ENCODE measurements around the gene PAIP2B.

DNA sequence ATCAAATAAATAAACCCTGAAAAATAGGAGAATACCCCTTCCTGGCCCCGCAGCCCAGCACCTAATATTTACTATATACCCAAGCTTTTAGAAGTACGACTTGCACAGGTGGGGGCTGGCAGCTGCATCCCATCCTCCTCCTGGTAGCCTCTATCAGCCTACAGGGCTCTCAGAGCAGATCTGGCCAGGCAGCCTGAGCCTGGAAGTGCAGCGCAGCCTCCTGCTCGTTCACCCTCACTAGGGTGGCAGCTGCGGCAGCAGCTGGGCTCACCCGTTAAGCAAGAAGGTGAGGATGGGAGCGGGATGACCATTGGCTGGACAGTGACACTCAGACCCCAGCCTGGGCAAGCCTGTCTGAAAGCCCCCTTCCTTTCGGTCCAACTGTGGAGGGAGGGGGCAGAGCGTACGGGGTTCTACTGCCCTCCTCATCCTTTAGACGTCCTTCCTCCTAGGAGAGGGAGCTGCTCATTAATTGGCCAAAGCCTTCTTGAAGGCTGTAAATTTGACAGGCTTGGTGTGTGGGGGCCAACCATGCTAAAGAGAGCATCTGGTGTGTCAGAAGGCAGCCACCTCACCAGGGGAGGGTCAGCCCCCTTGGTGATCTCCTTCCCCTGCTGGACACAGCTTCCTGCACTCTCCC is 73.2 kb downstream of the PAIP2B start:
- TF ChIP-seq POLR2A (IDR thresholded peaks at IDR 0.05) (no peak), POLR2AphosphoS5 (IDR thresholded peaks at IDR 0.05) (no peak)
